Measurements from ENCODE around the gene DGAT2. TPM values are rescaled to one million over a fixed set of nuclear protein-coding genes. Genes with fewer than 3 reads are reported as not detected.

DGAT2 gene
- total RNA-seq, 2 donors from 2014 or later, result 6.0 to 14.2 TPM

- Mint-ChIP-seq H3K9me3 (peaks cover 3% of the 10 kb centered on the region), H3K27ac (no peak overlapping the region), H3K27me3 (ENCODE audit: insufficient read depth) (peaks cover 8% of the 10 kb centered on the region), H3K4me1 (peaks cover 23% of the 10 kb centered on the region), H3K36me3 (ENCODE audit: low read depth) (no peaks in the 10 kb centered on the region), H3K4me3 (no peak overlapping the region)
- Histone ChIP-seq H3K27me3 (ENCODE audit: control insufficient read depth, insufficient read depth, low read length, poor library complexity, severe bottlenecking) (no peaks in the 10 kb centered on the region), H3K36me3 (ENCODE audit: control insufficient read depth, insufficient read depth, low read length) (no peaks in the 10 kb centered on the region), H3K4me1 (ENCODE audit: control insufficient read depth, insufficient read depth, low read length) (no peaks in the 10 kb centered on the region), H3K27ac (ENCODE audit: low read depth, low read length) (no peak overlapping the region), H3K4me3 (ENCODE audit: low read length) (no peak overlapping the region), H3K9ac (ENCODE audit: extremely low read depth, low read length, poor library complexity, severe bottlenecking) (no peak overlapping the region), H3K9me3 (ENCODE audit: control insufficient read depth, low read length) (no peaks in the 10 kb centered on the region)
- no peak for TF ChIP-seq CTCF (conservative IDR thresholded peaks at IDR 0.05)
- DNase-seq, result no peak
- WGBS, 2 experiments (ENCODE audit: insufficient coverage in 1 of 2, insufficient read length in 1 of 2), result 83 to 85% methylated on average over 2 of the region's 2 CpGs
Observed at GRCh38 chr11:75757651-75758050, 10.9 kb upstream of the DGAT2 start.

- no peak for DNase-seq
- Histone ChIP-seq H3K4me1 (ENCODE audit: control insufficient read depth, insufficient read depth, low read length) (no peaks in the 10 kb centered on the region), H3K27ac (ENCODE audit: low read depth, low read length) (no peak overlapping the region), H3K36me3 (ENCODE audit: control insufficient read depth, insufficient read depth, low read length) (no peaks in the 10 kb centered on the region), H3K27me3 (ENCODE audit: control insufficient read depth, insufficient read depth, low read length, poor library complexity, severe bottlenecking) (no peaks in the 10 kb centered on the region), H3K9ac (ENCODE audit: extremely low read depth, low read length, poor library complexity, severe bottlenecking) (no peak overlapping the region), H3K4me3 (ENCODE audit: low read length) (no peak overlapping the region), H3K9me3 (ENCODE audit: control insufficient read depth, low read length) (no peaks in the 10 kb centered on the region)
- no peak overlapping the region for H3K4me3 Mint-ChIP-seq
- no peak for TF ChIP-seq CTCF (conservative IDR thresholded peaks at IDR 0.05)
- H3K36me3 Mint-ChIP-seq (ENCODE audit: low read depth), result no peaks in the 10 kb centered on the region
- no peak overlapping the region for H3K27ac Mint-ChIP-seq
- 83 to 88% methylated on average over 1 to 4 of the region's 4 CpGs for WGBS, 2 experiments (ENCODE audit: insufficient coverage in 1 of 2, insufficient read length in 1 of 2)
- H3K4me1 Mint-ChIP-seq, result peaks cover 27% of the 10 kb centered on the region
- H3K9me3 Mint-ChIP-seq, result peaks cover 3% of the 10 kb centered on the region
- peaks cover 16% of the 10 kb centered on the region for H3K27me3 Mint-ChIP-seq (ENCODE audit: insufficient read depth)
Observed at GRCh38 chr11:75759832-75760231, 8.7 kb upstream of the DGAT2 start.

GRCh38 chr11:75760243-75760642 lies 8.3 kb upstream of the DGAT2 start:
- Mint-ChIP-seq H3K9me3 (peaks cover 2% of the 10 kb centered on the region), H3K27me3 (ENCODE audit: insufficient read depth) (peaks cover 18% of the 10 kb centered on the region), H3K36me3 (ENCODE audit: low read depth) (no peaks in the 10 kb centered on the region), H3K27ac (no peak overlapping the region), H3K4me3 (no peak overlapping the region), H3K4me1 (peaks cover 27% of the 10 kb centered on the region)
- no peaks in the 10 kb centered on the region for H3K27me3 ChIP-seq (ENCODE audit: control insufficient read depth, insufficient read depth, low read length, poor library complexity, severe bottlenecking)
- no peak overlapping the region for H3K9ac ChIP-seq (ENCODE audit: extremely low read depth, low read length, poor library complexity, severe bottlenecking)
- H3K4me1 ChIP-seq (ENCODE audit: control insufficient read depth, insufficient read depth, low read length), result no peaks in the 10 kb centered on the region
- H3K27ac ChIP-seq (ENCODE audit: low read depth, low read length), result no peak overlapping the region
- DNase-seq, result no peak
- H3K36me3 ChIP-seq (ENCODE audit: control insufficient read depth, insufficient read depth, low read length), result no peaks in the 10 kb centered on the region
- no peak for TF ChIP-seq CTCF (conservative IDR thresholded peaks at IDR 0.05)
- no peak overlapping the region for H3K4me3 ChIP-seq (ENCODE audit: low read length)
- H3K9me3 ChIP-seq (ENCODE audit: control insufficient read depth, low read length), result no peaks in the 10 kb centered on the region

Measured in endodermal cell (in vitro differentiated cells).